GM23248 (cell line): ENCODE data around the gene ALDOA. TPM values are rescaled to one million over a fixed set of nuclear protein-coding genes. Genes with fewer than 3 reads are reported as not detected.
A peak's percentile ranks its signal among the peaks of the same experiment; 100 is the strongest.

Source experiments
- DNase-seq: peaks from one replicate; pipeline ENCODE4 v3.0.0-alpha.2; 2015
- H2AFZ ChIP-seq: fragments of 200-600 bp; sonication (generic); 2 replicates; pipeline ENCODE4 v1.6.1; 2016; ENCODE audit warnings: antibody characterized with exemption
- H3F3A ChIP-seq: fragments of 200-600 bp; sonication (generic); 2 replicates; pipeline ENCODE4 v1.6.1; 2016; ENCODE audit warnings: mild to moderate bottlenecking, antibody characterized with exemption, mixed run types; ENCODE audit not compliant: insufficient read depth
- H3K27ac ChIP-seq: fragments of 200-600 bp; sonication (generic); 2 replicates; pipeline ENCODE4 v1.5.1; 2016; ENCODE audit warnings: mild to moderate bottlenecking
- H3K27me3 ChIP-seq: fragments of 200-600 bp; sonication (generic); replicated peaks from 2 replicates; pipeline ENCODE4 v1.6.1; 2016; ENCODE audit warnings: mild to moderate bottlenecking; ENCODE audit not compliant: insufficient read depth
- H3K36me3 ChIP-seq: fragments of 200-600 bp; sonication (generic); 2 replicates; pipeline ENCODE4 v1.6.1; 2016; ENCODE audit warnings: low read depth, mild to moderate bottlenecking
- H3K4me1 ChIP-seq: fragments of 200-600 bp; sonication (generic); 2 replicates; pipeline ENCODE4 v1.6.1; 2016; ENCODE audit warnings: mild to moderate bottlenecking; ENCODE audit not compliant: insufficient read depth
- H3K4me2 ChIP-seq: fragments of 200-600 bp; sonication (generic); one replicate; pipeline ENCODE4 v1.6.1; 2016; ENCODE audit warnings: mild to moderate bottlenecking; ENCODE audit not compliant: unreplicated experiment
- H3K4me3 ChIP-seq: fragments of 200-600 bp; sonication (generic); 2 replicates; pipeline ENCODE4 v1.5.1; 2016; ENCODE audit warnings: mild to moderate bottlenecking
- H3K79me2 ChIP-seq: fragments of 200-600 bp; sonication (generic); 2 replicates; pipeline ENCODE4 v1.6.1; 2016; ENCODE audit warnings: mild to moderate bottlenecking; ENCODE audit not compliant: insufficient read depth
- H3K9ac ChIP-seq: fragments of 200-600 bp; sonication (generic); 2 replicates; pipeline ENCODE4 v1.6.1; 2016; ENCODE audit warnings: mild to moderate bottlenecking
- H3K9me2 ChIP-seq: fragments of 200-600 bp; sonication (generic); 2 replicates; pipeline ENCODE4 v1.6.1; 2016; ENCODE audit warnings: mixed run types, mild to moderate bottlenecking, moderate library complexity; ENCODE audit not compliant: insufficient read depth
- H3K9me3 ChIP-seq: fragments of 200-600 bp; sonication (generic); one replicate; pipeline ENCODE4 v1.6.1; 2017; ENCODE audit warnings: low read depth
- H4K20me1 ChIP-seq: fragments of 200-600 bp; sonication (generic); 2 replicates; pipeline ENCODE4 v1.6.0; 2016; ENCODE audit not compliant: insufficient read depth
- EZH2 ChIP-seq: fragments of 200-600 bp; sonication (generic); IDR thresholded peaks from 2 replicates; pipeline ENCODE4 v1.6.1; 2018; ENCODE audit warnings: antibody characterized with exemption, mild to moderate bottlenecking; ENCODE audit not compliant: insufficient read depth, poor library complexity, severe bottlenecking
- EZH2phosphoT487 ChIP-seq: fragments of 200-600 bp; sonication (generic); IDR thresholded peaks from 2 replicates; pipeline ENCODE4 v1.6.1; 2018; ENCODE audit warnings: antibody characterized with exemption, moderate library complexity, mild to moderate bottlenecking, low read depth; ENCODE audit not compliant: insufficient read depth
- WGBS, 2 experiments: methylation state at CpG; one replicate each; pipeline ENCODE4 v1.1.6; 2015 to 2017; ENCODE audit warnings: low lambda C conversion rate in 2 of 2, low coverage in 1 of 2; ENCODE audit errors: missing lambda C conversion rate in 2 of 2; 5-methylcytosine and 5-hydroxymethylcytosine counted together
- in situ Hi-C: fragments of 300-500 bp; cut with MboI; formaldehyde crosslinking; loops from 2 replicates; pipeline ENCODE4 v1.15.0; 2020
- polyA plus RNA-seq: library from polyadenylated mRNA; unstranded; fragments of >200 nt; fragmentation: Nextera tagmentation; extraction: Ambion mirVana; gene quantifications from 2 replicates; pipeline ENCODE4 v1.2.1, GENCODE V29; 2016
- total RNA-seq: library from RNA; depleted of rRNA; stranded (reverse); fragments of >200 nt; shearing (Covaris generic); gene quantifications from 2 replicates; pipeline ENCODE4 v1.2.3, GENCODE V29; 2014

The ALDOA gene
- total and polyA plus RNA-seq, 2 experiments from 2014 or later = 1,602 to 2,742 TPM

DNA sequence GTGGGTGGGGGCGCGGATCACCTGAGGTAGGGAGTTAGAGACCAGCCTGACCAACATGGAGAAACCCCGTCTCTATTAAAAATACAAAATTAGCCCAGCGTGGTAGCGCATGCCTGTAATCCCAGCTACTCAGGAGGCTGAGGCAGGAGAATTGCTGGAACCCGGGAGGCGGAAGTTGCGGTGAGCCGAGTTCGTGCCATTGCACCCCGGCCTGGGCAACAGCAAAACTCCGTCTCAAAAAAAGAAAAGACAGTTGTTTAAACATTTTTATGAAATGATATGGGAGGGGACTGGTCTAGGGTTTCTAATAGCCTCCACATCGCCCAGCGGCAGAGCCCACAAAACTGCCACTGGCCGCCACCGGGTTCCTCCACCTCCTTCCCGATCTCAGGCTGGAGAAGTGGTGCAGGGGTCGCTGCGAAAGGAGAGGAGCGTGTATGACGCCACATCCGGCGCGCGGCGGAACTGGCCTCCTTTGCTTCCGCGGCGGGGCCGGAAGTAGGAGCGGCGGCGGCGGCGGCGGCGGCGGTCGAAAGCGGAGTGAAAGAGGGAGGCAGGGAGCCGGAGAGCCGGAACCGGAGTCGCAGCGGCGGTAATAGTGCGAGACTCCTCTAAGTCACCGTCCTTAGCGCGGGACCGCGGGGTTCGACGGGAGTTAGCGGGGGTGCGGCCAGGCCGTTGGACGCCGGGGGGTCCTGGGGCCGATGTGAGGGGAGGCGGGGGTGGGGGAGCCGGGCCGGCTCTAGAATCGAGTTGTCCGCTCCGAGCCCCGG, 10.1 kb downstream of the ALDOA start, which contains the start of gene PPP4C:
PPP4C (plus strand) TSS at position 492 of the 773 bp plus-strand sequence. CDS start 384 bp downstream, outside the sequence.
- Histone ChIP-seq H4K20me1 (no peaks in the 10 kb centered on the region), H3K27ac (peak within 1 kb of the TSS; percentile 87), H3K4me3 (peak within 1 kb of the TSS; percentile 81), H3K36me3 (peaks cover 38% of the 10 kb centered on the region), H3K9me3 (no peaks in the 10 kb centered on the region), H3K9ac (peak within 1 kb of the TSS; percentile 94), H3K9me2 (no peaks in the 10 kb centered on the region), H3K27me3 (no peaks in the 10 kb centered on the region), H3K79me2 (peaks cover 61% of the 10 kb centered on the region), H3K4me1 (peaks cover 17% of the 10 kb centered on the region), H3F3A (peaks cover 50% of the 10 kb centered on the region), H2AFZ (peak within 1 kb of the TSS; percentile 76), H3K4me2 (peak within 1 kb of the TSS; percentile 97)
- in situ Hi-C loops = no loop called here
- no peak for TF ChIP-seq EZH2phosphoT487
- TF ChIP-seq EZH2 = no peak
- DNase-seq = peak; percentile 97
- WGBS, 2 experiments = 1 to 3% methylated on average over 35 to 67 of the region's 67 CpGs

DNA sequence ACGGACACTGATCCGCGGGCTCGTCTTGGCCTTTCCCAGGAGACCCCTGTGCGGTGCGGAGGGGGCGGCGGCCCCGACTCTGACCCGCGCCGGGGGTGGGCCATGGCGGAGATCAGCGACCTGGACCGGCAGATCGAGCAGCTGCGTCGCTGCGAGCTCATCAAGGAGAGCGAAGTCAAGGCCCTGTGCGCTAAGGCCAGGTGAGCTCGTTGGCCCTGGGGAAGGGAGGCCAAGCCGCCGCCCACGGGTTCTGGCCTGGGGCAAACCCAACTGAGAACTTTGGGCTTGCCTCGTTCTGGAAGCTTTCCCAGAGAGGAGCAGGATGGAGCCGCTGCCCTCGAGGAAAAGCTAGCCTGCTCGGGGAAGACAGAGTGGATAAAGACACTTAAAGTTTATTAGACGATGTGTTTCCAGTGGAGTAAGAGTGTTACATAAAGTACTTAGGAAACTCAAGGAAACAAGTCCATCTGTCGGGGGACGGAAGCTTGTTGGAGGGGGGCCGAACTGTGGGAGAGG, 10.8 kb downstream of the ALDOA start:
- WGBS, 2 experiments = 0 to 2% methylated on average over 24 to 27 of the region's 33 CpGs
- peak overlapping the region; percentile 87 for H3K27ac ChIP-seq
- peak overlapping the region; percentile 97 for H3K4me2 ChIP-seq
- H3K9ac ChIP-seq = peak overlapping the region; percentile 94
- H3K4me1 ChIP-seq = peaks cover 17% of the 10 kb centered on the region
- peak; percentile 71 for DNase-seq
- TF ChIP-seq EZH2phosphoT487 = no peak
- no peak for TF ChIP-seq EZH2
- in situ Hi-C loops = no loop called here
- H3K79me2 ChIP-seq = peaks cover 61% of the 10 kb centered on the region
- H2AFZ ChIP-seq = peak overlapping the region; percentile 76
- no peaks in the 10 kb centered on the region for H3K9me3 ChIP-seq
- H4K20me1 ChIP-seq = no peaks in the 10 kb centered on the region
- peaks cover 38% of the 10 kb centered on the region for H3K36me3 ChIP-seq
- H3F3A ChIP-seq = peaks cover 44% of the 10 kb centered on the region
- no peaks in the 10 kb centered on the region for H3K9me2 ChIP-seq
- H3K27me3 ChIP-seq = no peaks in the 10 kb centered on the region
- peak overlapping the region; percentile 81 for H3K4me3 ChIP-seq

DNA sequence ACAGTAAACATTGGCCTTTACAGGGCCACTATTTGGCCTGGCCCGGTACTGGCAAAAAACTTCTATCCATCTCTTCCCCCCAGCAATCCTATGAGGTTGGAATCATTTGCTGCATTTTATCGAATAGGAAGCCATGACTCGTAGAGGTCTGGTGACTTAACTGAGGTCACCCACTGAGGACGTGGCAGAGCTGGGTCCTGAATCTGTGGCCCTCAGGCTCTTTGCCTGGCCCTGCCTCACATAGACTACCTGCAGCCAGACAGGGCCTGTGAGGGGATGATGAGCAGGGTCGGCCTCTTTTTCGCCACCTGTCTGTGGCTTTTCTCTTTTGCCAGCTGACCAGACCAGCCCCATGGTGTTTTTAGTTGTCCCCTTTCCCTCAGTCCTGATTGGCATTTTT, 12.1 kb downstream of the ALDOA start:
- Histone ChIP-seq H2AFZ (no peak overlapping the region), H3K9me3 (no peaks in the 10 kb centered on the region), H3K79me2 (peaks cover 68% of the 10 kb centered on the region), H3K4me2 (peak overlapping the region; percentile 97), H3K9me2 (no peaks in the 10 kb centered on the region), H3K27me3 (no peaks in the 10 kb centered on the region), H3K36me3 (peaks cover 27% of the 10 kb centered on the region; the same call in 1 of the 2 replicates), H3K4me1 (peaks cover 17% of the 10 kb centered on the region), H3K9ac (peak overlapping the region; percentile 94), H3F3A (peaks cover 30% of the 10 kb centered on the region), H3K4me3 (peak overlapping the region; percentile 81), H4K20me1 (no peaks in the 10 kb centered on the region), H3K27ac (peak overlapping the region; percentile 87)
- in situ Hi-C loops = no loop called here
- WGBS, 2 experiments = 44 to 56% methylated on average over 6 of the region's 6 CpGs
- DNase-seq = peak; percentile 78
- TF ChIP-seq EZH2 = no peak
- no peak for TF ChIP-seq EZH2phosphoT487

DNA sequence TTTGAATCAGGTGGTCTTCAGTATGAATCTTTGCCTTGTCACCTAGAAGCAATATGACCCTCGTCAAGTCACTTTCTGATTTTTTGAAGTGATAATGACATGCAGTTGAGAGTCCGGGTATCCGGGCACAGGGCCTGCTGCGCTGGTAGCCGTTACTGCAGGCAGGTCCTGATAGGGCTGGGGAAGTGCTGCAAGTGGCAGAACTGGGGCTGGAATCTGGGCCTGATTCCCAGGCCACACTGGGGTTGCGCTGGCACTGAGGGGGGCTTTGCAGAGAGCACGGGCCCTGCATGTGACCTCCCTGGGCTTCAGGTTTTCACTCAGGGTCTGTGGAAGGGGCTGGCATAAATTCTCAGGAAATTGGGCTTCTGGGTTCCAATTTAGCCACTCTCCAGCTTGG, 13.2 kb downstream of the ALDOA start:
- H3K4me1 ChIP-seq = peaks cover 17% of the 10 kb centered on the region
- H3K79me2 ChIP-seq = peaks cover 76% of the 10 kb centered on the region
- H3K27ac ChIP-seq = 0 out of 2 replicates have a peak overlapping the region, but pooled peaks have one; percentile 87
- H3K9me3 ChIP-seq = no peaks in the 10 kb centered on the region
- in situ Hi-C loops = no loop called here
- no peak for DNase-seq
- peaks cover 19% of the 10 kb centered on the region for H3F3A ChIP-seq
- no peak overlapping the region for H3K4me3 ChIP-seq
- H3K4me2 ChIP-seq = no peak overlapping the region
- H3K27me3 ChIP-seq = no peaks in the 10 kb centered on the region
- peak overlapping the region; percentile 94; the same call in 1 of the 2 replicates for H3K9ac ChIP-seq
- H3K36me3 ChIP-seq = peaks cover 26% of the 10 kb centered on the region; the same call in 1 of the 2 replicates
- TF ChIP-seq EZH2 (no peak), EZH2phosphoT487 (no peak)
- 82 to 90% methylated on average over 7 of the region's 7 CpGs for WGBS, 2 experiments
- H3K9me2 ChIP-seq = no peaks in the 10 kb centered on the region
- no peak overlapping the region for H2AFZ ChIP-seq
- no peaks in the 10 kb centered on the region for H4K20me1 ChIP-seq
